ENCODE data around the gene AGBL4. TPM values are rescaled to one million over a fixed set of nuclear protein-coding genes. Genes with fewer than 3 reads are reported as not detected.

Gene AGBL4
- total RNA-seq, 1 experiment from 2014 or later, result not detected

GRCh38 chr1:49346767-49347349 lies 676.9 kb downstream of the AGBL4 start:
- no peaks in the 10 kb centered on the region; a peak in 1 of 4 replicates for H3K9me3 ChIP-seq (ENCODE audit: control insufficient read depth in 1 of 2, insufficient read depth in 1 of 2, low read depth in 1 of 2, low read length in 2 of 2)
- DNase-seq (ENCODE audit: low read depth, low spot score) (no peak), ATAC-seq (no peak)
- no peaks in the 10 kb centered on the region for H3K27me3 ChIP-seq (ENCODE audit: insufficient read depth, low read length)
- TF ChIP-seq ZFX (IDR thresholded peaks at IDR 0.05) (no peak), EGR1 (IDR thresholded peaks at IDR 0.05; ENCODE audit: low read depth) (no peak), TCF7L2 (IDR thresholded peaks at IDR 0.05; ENCODE audit: borderline replicate concordance, extremely low read depth, insufficient read depth, insufficient read length) (no peak), EZH2 (IDR thresholded peaks at IDR 0.05) (no peak), ATF3 (IDR thresholded peaks at IDR 0.05) (no peak), FOSL1 (IDR thresholded peaks at IDR 0.05; ENCODE audit: low read depth) (no peak), SP1 (IDR thresholded peaks at IDR 0.05; ENCODE audit: low read depth) (no peak), MAX (IDR thresholded peaks at IDR 0.05) (no peak), CEBPB (IDR thresholded peaks at IDR 0.05; ENCODE audit: low read depth) (no peak), YY1 (IDR thresholded peaks at IDR 0.05; ENCODE audit: extremely low read depth, insufficient replicate concordance, low read depth, low read length) (no peak), EZH2phosphoT487 (IDR thresholded peaks at IDR 0.05; ENCODE audit: borderline replicate concordance) (no peak), SRF (IDR thresholded peaks at IDR 0.05; ENCODE audit: low read depth) (no peak)
- TF ChIP-seq, protein P1, sequence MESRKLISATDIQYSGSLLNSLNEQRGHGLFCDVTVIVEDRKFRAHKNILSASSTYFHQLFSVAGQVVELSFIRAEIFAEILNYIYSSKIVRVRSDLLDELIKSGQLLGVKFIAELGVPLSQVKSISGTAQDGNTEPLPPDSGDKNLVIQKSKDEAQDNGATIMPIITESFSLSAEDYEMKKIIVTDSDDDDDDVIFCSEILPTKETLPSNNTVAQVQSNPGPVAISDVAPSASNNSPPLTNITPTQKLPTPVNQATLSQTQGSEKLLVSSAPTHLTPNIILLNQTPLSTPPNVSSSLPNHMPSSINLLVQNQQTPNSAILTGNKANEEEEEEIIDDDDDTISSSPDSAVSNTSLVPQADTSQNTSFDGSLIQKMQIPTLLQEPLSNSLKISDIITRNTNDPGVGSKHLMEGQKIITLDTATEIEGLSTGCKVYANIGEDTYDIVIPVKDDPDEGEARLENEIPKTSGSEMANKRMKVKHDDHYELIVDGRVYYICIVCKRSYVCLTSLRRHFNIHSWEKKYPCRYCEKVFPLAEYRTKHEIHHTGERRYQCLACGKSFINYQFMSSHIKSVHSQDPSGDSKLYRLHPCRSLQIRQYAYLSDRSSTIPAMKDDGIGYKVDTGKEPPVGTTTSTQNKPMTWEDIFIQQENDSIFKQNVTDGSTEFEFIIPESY (IDR thresholded peaks at IDR 0.05; ENCODE audit: extremely low read depth, insufficient replicate concordance, low read length), result no peak
- no peak overlapping the region for H2AFZ ChIP-seq (ENCODE audit: low read depth, low read length, poor library complexity, severe bottlenecking)
- H3K4me1 ChIP-seq (ENCODE audit: control insufficient read depth in 1 of 2, insufficient read depth in 2 of 2, low read length in 2 of 2), result no peaks in the 10 kb centered on the region
- CTCF ChIA-PET, result no interaction called here
- H3K79me2 ChIP-seq (ENCODE audit: insufficient read depth, low read length), result no peaks in the 10 kb centered on the region
- POLR2A ChIA-PET, result no interaction called here
- H4K20me1 ChIP-seq (ENCODE audit: insufficient read depth), result no peaks in the 10 kb centered on the region
- no peak overlapping the region for H3K4me2 ChIP-seq (ENCODE audit: low read length)
- RAD21 ChIA-PET (ENCODE audit: low non-redundant PET in 1 of 2, low total read pairs in 2 of 2, uncharacterized antibody in 2 of 2, unreplicated experiment in 2 of 2), result no interaction called here
- intact Hi-C loops (cut with micrococcal nuclease), result no loop called here
- H3K27ac ChIP-seq (ENCODE audit: low read depth, low read length), result no peak overlapping the region
- H3K4me3 ChIP-seq (replicated peaks in 1 of 2; ENCODE audit: low read depth in 1 of 2, low read length in 2 of 2), result no peak overlapping the region
- no TSS peak for BruUV-seq (replicated peaks)
- no peaks in the 10 kb centered on the region for H3K9me2 ChIP-seq (ENCODE audit: insufficient read depth)
- H3K36me3 ChIP-seq (ENCODE audit: control insufficient read depth in 1 of 2, insufficient read depth in 2 of 2, low read length in 2 of 2), result no peaks in the 10 kb centered on the region
- H3K9ac ChIP-seq (ENCODE audit: low read length), result no peak overlapping the region

All from HCT116 (cell line).